Body of pancreas (tissue), 4 donors: ENCODE results near the gene TAF5L.

Experiments
- CTCF ChIP-seq, 7 experiments: fragments of 450-650 bp in 4 of 7; fragments of 200-600 bp in 3 of 7; sonication (generic) in 3 of 7; IDR thresholded peaks; one replicate each; pipeline ENCODE4 v1.5.1; 2016 to 2019; ENCODE audit warnings: antibody characterized with exemption in 7 of 7
- POLR2A ChIP-seq, 3 donors: fragments of 450-650 bp; IDR thresholded peaks; one replicate each; pipeline ENCODE4 v1.6.1; 2016; ENCODE audit warnings: antibody characterized with exemption in 3 of 3, mild to moderate bottlenecking in 2 of 3

GRCh38 chr1:229664133-229664689, 38.3 kb upstream of the TAF5L start:
- no peak for TF ChIP-seq CTCF (IDR thresholded peaks at IDR 0.05)
- TF ChIP-seq POLR2A (IDR thresholded peaks at IDR 0.05) = no peak
